HL-60/S4 (cell line): ENCODE data around the gene CCL14.
"Not testable (repeated sequence)": the region's sequence is repeated elsewhere in the genome, so short reads cannot be mapped to it uniquely, and the experiment has no call there.

ENCODE experiments used
- in situ Hi-C: fragments of 300-500 bp; cut with MboI; formaldehyde crosslinking; loops from 2 replicates; pipeline ENCODE4 v1.14.3; 2022; ENCODE audit warnings: low sequenced_read_pairs

The CCL14 gene

DNA sequence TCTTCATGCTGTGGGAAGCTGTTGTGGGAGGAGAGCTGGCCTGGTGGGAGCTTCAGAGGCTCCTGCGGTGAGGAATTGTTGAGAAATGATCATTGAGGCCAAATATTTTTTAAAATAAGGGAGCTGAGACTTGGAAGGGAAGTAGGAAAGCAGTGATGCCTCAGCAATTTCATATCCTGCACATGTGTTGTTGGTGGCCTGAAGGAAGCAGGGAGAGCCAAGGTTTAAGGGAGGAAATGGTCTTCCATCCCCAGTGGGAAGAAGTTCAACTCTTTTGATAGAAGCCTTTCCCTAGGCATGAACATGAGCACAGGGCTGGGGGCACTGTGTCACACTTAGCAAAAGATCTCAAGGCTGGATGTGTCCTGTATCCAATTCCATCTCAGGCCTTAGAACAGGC, at the start of gene CCL14:
Gene CCL14, minus strand, starts transcription at position 87 of the 400 bp plus-strand sequence. Its CDS starts 80 bp downstream, at position 7.
- in situ Hi-C loops, result no loop called here

DNA sequence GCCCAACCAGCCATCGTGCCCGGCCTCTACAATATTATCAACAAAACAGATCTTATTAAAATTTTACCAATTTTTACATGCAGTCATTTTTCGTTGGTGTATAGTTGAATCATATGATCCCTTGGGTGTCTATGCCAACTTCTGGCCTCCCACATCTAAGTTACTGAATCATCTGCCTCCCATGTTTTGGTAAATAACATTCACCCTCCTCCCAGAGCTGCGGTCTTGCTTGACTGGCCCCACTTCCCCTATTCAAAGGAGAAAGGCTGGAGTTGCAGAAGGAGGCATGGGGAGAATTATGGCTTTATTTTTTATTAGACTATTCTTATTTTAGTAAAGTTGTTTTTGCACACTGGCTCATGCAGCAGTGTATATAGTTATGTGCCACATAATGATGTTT, 49.7 kb upstream of the CCL14 start:
- in situ Hi-C loops, result no loop called here

DNA sequence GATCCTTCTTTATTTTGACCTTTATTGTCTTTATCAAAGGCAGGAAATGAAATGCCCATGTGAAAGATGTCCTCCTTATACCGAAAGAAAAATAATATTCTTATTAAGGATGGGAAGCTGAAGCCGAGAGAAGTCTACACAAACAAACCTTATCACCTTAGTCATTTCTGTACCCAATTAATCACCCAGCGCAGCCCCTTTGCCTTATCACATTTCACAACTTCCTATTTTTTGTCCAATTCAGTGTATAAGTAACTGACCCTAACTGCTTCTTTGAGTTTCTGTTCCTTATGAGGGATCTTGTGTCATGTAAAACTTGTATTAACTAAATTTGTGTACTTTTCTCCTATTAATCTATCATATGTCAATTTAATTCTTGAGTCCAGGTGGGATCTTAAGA, 47.6 kb upstream of the CCL14 start:
- in situ Hi-C loops, result no loop called here

DNA sequence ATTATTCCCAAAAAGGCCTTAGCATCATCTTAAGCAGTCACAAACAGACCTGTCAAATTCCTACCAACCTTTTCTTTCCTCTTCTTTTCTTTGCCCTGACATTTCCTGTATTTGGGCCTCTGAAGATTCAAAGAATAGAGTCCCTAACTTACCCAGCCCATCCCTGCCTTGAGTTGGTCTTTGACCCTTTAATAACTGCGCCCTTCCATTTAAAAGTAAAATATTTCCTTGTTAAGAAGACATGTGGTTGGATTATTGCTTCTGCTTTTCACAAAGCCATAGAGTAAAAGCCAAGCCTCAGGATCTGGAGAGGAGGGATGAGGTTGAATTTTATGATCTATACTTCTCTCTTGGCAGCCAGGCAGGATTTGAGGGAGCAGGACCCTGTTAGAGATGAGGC, 44.4 kb upstream of the CCL14 start:
- in situ Hi-C loops, result no loop called here

DNA sequence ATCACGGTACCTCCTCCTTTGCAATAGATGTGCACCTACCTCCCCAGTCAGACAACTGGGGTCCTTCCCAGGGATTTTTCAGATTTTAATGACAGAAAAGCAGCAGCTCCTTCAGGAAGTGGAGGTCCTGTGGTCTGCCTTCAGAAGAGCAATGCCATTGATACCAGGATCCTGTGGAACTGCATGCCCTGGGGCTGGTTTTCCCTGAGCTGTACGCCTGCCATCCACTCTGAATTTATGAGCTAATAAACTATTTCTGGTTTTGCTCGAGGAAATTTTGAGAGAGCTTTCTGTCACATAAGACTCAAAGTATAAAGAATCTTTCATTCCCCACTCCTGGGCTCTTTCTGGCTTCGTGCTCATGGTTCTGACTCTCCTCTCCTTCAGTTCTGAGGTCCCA, 41.2 kb upstream of the CCL14 start:
- in situ Hi-C loops, result no loop called here

DNA sequence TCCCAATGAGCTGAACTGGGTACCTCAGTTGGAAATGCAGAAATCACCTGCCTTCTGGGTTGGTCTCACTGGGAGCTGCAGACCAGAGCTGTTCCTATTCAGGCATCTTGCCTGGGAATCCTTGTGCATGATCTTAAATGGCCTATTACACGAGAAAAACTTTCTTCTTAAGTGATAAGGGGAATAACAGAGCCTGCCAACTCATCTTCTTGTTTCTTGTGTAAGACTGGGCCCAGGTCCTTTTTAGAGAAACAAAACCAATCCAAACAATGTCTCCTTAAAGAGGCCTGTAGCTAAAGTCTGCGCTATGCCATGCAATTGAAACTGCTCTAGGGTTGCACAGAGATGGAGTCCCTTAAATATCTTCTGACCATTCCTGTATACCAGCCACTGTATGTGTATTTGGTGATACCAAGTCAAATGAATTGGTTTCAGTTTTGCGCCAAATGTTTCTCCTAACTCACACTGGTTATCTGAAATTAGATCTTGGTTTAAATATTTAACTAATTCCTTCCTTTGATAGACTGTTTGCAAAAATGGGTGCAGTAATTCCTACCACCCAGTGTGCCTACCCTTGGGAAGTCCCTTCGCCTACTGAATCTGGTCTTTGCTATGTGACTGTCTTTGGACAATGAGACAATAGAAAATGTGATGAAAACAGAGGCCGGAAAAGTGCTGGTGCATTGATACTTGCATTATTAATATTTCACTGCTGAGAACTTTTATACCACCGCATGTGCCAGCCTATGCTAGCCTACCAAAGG, 37.8 kb upstream of the CCL14 start:
- in situ Hi-C loops, result loop anchor here (5.0 kb wide), 1 partner anchor 48 kb away; no protein-coding TSS in a partner anchor

DNA sequence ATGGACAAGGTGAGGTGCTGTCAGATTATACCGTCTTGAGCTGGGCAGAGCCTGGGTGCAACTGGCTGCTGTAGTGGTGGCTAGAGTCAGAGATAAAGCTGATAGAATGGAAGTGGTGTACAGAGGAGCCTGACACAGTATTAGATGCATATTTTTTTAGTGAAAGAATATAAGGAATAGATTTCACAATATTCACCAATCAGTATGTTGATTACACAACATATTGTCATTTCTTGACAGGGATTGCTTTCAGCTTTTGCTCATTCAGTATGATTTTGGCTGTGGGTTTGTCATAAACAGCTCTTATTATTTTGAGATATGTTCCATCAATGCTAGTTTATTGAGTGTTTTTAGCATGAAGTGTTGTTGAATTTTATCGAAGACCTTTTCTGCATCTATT, 32.9 kb upstream of the CCL14 start:
- in situ Hi-C loops, result no loop called here

DNA sequence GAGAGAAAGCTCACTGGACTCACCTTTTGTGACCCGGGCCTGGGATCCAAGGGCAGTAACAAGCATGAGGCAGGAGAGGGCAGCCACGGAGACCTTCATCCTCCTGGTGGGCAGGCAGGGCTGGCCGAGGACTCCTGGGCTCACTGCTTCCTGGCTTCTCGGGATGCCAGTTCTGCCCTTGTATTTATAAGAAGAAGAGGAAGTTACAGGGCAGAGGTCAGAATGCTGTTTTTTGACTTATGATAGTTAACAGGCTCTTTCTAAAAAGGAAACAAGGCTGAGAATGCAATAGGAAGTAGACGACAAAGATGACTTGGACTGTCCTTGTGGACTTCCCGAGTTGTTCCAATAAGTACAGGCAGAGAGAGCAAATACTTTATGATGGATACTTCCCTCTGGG, 31.3 kb upstream of the CCL14 start, which contains the start of gene CCL23:
Gene CCL23, minus strand, starts transcription at position 174 of the 400 bp plus-strand sequence. Its CDS starts 75 bp downstream, at position 99.
- in situ Hi-C loops, result no loop called here

DNA sequence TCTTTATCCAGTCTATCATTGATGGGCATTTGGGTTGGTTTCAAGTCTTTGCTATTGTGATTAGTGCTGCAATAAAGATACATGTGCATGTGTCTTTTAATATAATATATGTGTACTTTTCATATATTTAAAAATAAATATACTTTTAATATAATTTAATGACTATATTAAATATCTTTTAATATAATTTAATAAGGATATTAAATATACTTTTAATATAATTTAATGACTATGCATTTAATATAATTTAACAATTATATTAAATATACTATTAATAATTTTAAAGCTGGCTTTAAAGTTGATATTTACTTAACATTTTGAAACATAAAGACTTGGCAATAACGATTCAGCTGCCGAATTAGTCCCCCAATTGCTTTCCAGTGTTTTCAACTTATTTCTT, 30.0 kb upstream of the CCL14 start:
- in situ Hi-C loops, result no loop called here

DNA sequence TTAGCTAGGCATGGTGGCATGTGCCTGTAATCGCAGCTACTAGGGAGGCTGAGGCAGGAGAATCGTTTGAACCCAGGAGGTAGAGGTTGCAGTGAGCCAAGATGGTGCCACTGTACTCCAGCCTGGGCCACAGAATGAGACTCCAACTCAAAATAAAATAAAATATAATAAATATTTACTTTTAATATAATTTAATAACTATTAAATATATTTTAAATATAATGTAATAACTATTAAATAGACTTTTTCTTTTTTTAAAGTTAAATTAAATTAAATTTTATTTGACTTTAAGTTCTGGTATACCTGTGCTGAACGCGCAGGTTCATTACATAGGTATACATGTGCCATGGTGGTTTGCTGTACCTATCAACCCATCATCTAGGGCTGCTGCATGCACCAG, 29.4 kb upstream of the CCL14 start:
- in situ Hi-C loops, result not testable (repeated sequence)

DNA sequence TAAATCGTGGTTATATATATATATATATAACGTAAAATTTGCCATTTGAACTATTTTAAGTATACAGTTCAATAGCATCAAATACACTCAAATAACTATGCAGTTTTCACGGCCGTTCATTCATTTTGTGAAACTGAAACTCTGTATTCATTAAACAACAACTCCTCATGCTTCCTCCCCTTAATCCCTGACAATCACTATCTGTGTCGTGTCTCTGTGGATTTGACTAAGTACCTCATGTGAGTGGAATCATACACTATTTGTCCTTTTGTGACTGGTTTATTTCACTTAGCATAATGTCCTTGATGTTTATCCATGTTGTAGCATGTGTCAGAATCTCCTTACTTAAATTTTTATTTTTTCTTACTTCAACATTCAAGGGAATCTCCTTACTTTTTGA, 28.4 kb upstream of the CCL14 start:
- in situ Hi-C loops, result no loop called here

DNA sequence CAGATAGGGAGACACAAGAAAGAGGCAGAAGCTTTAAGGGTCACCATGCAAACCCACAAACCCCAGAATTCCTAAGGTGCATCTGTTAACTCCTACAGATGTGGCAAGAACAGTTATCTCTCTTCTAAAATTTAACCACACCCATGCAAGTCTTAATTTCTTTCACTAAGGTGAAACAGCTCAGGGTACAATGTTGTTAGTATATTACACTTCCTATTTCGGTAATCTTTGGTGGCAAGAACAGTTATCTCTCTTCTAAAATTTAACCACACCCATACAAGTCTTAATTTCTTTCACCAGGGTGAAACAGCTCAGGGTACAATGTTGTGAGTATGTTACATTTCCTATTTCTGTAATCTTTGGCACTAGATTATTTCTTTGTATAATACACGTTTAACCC, 24.7 kb upstream of the CCL14 start:
- in situ Hi-C loops, result no loop called here

DNA sequence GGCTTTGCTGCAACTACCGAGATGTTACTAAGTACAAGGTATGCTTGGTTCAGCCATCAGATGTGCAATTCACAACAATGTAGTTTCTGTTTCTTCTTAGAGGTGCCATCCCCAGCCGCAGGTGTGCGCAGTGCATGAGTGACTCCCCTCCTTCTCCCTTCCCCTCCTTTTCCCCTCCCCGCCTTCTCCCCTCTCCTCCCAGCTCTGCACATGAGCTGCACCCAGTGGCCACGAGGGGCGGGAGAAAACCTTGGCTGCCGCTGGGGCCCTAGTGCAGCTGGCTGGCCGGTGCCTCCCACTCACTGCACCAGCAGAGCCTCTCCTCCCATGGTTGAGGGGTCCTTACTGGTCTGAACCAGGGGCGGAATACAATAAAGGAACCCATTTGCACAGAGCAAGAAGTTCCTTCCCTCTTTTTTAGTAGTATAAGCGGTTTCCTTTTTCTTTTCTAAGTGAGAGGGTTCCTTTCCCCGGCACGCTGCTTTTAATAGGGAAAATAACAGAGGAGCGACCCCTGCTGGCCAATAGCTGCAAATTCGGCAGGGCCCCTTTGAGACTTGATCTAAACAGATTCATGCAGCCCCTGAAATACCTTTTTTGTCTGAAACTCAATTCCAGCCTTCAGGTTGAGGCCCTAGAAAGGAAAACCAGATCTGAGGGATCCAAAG, 22.6 kb upstream of the CCL14 start:
- in situ Hi-C loops, result no loop called here

DNA sequence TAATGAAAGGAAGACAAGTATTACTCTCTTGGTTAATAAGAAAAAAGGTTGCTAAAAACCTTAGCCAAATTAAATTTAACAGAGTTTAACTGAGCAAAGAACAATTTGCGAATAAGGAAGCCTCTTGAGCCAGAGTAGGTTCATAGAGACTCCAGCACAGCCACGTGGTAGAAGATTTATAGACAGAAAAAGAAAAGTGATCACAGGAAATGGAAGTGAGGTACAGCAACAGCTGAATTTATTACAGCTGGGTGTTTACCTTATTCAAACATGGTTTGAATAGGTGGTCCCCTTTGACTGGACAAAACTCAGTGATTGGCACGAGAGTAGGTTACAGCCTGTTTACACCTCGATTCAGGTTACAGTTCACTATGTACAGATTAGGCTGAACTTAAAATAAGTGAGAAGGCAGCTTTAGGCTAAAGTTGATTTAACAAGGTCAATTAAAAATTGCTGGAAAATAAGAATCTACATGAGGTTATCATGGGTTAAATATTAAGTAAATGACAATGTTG, 18.1 kb upstream of the CCL14 start:
- in situ Hi-C loops, result no loop called here

DNA sequence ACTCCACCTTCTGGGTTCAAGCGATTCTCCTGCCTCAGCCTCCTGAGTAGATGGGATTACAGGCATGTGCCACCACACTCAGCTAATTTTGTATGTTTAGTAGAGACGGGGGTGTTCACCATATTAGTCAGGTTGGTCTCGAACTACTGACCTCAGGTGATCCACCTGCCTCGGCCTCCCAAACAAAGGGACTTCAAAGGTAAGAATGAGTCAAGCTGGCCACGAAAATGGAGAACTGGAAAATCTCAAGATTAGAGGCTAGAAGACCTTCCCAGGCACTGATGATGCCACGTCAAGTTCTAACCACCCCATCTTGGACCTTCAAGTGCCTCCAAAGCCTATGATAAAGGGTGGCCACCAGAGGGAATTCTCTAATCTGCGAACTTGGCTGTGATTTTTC, 16.1 kb upstream of the CCL14 start:
- in situ Hi-C loops, result no loop called here

DNA sequence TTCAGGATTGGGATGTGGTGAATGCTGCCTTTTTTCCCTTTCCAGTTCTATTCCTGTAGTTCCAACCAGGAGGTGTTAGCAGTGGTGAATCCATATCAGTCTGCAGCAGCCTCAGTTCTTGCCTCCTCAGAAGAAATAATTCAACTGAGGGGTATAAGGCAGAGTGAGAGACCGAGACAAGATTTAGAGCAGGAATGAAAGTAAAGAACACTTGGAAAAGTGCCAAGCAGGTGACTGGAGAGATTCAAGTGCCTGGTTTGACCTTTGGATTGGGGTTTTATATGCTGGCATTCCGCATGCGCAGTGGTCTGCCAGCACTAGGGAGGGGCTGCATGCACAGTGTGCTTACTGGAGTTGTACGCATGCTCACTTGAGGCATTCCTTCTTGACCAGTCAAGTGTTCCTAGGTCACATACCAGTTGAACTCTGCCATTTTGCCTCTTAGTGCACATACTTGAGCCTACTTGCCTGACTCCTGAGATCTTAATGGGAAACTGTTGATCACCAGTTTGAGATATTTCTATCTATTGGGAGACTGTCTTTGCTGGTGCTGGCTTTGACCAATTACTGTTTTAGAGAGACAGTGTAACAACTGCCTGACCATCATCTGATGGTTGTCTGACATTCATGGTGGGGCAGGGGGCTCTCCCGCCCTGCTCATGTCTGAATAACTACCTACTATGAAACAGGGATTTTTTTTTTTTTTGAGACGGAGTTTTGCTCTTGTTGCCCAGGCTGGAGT, 15.5 kb upstream of the CCL14 start:
- in situ Hi-C loops, result no loop called here

DNA sequence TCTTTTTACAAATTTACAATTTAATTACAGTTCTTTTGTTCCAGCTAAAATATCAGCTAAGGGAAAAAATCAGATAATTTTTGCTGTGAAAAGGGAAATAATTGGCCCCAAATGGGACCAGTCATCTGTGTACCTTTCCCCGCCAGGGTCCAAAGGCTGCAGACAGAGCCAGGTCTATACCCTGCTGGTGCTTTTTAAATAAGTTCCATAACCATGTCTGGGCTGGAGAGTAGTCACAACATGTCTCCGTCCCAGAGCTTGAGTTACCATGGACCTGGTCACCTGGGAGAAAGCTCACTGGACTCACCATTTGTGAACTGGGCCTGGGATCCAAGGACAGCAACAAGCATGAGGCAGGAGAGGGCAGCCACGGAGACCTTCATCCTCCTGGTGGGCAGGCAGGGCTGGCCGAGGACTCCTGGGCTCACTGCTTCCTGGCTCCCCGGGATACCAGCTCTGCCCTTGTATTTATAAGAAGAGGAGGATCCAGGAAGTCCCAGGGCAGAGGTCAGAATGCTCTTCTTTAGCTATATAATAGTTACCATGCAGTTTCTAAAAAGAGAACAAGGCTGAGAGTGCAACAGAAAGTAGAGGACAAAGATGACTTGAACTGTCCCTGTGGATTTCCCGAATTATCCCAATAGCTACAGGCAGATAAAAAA, 14.7 kb upstream of the CCL14 start, which contains the start of gene CCL15:
Gene CCL15, minus strand, starts transcription at position 444 of the 662 bp plus-strand sequence. Its CDS starts 61 bp downstream, at position 383.
- in situ Hi-C loops, result no loop called here

DNA sequence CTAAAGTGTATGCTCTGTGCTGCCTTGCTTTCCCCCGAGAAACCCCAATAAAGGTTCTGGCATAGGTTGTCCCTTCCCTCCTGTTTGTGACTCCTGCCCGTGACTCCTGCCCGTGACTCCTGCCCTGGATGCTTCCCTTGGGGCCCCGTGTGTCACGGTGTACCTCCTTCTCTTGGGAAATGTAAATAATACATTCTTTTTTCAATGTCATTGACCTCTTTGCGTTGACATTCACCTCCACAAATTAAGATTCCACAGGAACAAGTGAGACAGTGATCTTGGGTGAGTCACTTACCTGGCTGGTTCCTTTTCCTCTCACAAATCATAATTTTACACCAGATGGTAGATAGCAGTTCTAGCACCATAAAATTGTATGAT, 14.2 kb upstream of the CCL14 start:
- in situ Hi-C loops, result no loop called here

DNA sequence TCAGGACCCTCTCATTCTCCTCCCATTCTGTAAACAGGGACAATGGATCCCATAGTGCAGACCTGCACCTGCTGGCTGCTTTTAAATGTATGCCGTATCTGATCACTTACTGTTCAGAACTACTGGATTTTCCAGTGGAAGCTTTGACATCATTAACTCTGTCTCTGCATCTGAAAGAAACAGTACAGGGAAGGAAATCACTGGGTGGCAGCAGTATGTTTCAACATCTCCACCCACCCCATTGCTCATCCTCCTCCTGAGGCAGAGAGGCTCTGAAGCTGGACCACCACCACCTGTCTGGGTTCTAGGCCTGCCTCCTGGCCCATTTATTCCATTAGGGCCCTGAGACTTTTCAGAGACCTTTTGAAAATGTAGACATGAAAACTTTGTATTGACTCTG, 12.2 kb upstream of the CCL14 start:
- in situ Hi-C loops, result no loop called here

DNA sequence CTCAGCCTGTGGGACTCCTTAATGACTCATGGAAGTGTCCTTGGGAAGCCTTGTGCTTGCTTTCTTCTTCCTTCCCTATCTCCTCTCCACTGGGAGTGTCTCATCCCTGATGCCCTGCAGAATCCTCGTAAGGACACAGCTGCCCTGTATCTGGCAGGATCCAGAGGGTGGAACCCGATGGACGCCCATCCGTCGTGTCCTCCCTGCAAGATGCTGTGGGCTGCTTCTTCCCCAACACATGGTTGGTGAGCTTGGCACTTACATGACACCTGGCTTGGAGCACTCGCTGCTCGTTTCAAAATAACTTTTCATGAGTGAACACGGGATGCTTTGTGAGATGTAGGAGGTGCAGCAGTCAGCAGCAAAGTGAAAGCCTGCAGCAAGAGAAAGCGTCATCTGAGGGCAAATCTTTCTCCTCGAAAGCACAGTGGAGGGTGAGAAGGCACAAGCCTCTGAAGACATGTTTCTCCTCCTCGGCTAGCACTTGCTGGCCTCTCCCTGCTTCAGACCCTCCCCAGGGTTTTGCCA, 11.6 kb upstream of the CCL14 start:
- in situ Hi-C loops, result no loop called here

DNA sequence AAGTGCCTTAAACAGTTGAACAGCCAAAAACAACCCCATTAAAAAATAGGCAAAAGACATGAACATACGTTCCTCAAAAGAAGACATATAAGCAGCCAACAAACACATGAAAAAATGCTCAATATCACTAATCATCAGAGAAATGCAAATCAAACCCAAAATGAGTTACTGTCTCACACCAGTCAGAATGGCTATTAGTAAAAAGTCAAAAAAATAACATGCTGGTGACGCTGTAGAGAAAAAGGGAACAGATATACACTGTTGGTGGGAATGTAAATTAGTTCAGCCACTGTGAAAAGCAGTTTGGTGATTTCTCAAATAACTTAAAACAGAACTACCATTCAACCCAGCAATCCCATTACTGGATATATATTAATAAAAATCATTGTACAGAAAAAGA, 8.8 kb upstream of the CCL14 start:
- in situ Hi-C loops, result not testable (repeated sequence)
